Breast epithelium (tissue), 3 donors: ENCODE data around the gene PPM1F.

Experiments used
- CTCF ChIP-seq, 3 donors: fragments of 450-650 bp; IDR thresholded peaks; one replicate each; pipeline ENCODE4 v1.5.1; 2016 to 2017; ENCODE audit warnings: antibody characterized with exemption in 3 of 3, mild to moderate bottlenecking in 3 of 3, moderate library complexity in 3 of 3
- POLR2A ChIP-seq: fragments of 450-650 bp; IDR thresholded peaks from one replicate; pipeline ENCODE4 v1.6.1; 2016; ENCODE audit warnings: antibody characterized with exemption, mild to moderate bottlenecking, moderate library complexity

GRCh38 chr22:21898354-21898896, 54.2 kb downstream of the PPM1F start:
- no peak for TF ChIP-seq CTCF (IDR thresholded peaks at IDR 0.05)
- no peak for TF ChIP-seq POLR2A
